Lower leg skin (tissue), 4 donors: Measurements from ENCODE around the gene CSH2. TPM values are rescaled to one million over a fixed set of nuclear protein-coding genes. Genes with fewer than 3 reads are reported as not detected.
"Not testable (repeated sequence)": the region's sequence is repeated elsewhere in the genome, so short reads cannot be mapped to it uniquely, and the experiment has no call there.

Experiments used
- DNase-seq, 2 donors: peaks; one replicate each; pipeline ENCODE4 v3.0.0-alpha.2; 2019; ENCODE audit warnings: low spot score in 2 of 2
- H3K4me3 ChIP-seq: fragments of 200-600 bp; sonication (generic); 2 replicates; pipeline ENCODE4 v1.5.1; 2017; ENCODE audit warnings: mild to moderate bottlenecking, low read depth; ENCODE audit not compliant: poor library complexity, severe bottlenecking
- CTCF ChIP-seq, 3 donors: fragments of 450-650 bp; IDR thresholded peaks; one replicate each; pipeline ENCODE4 v1.5.1; 2016; ENCODE audit warnings: antibody characterized with exemption in 3 of 3, mild to moderate bottlenecking in 3 of 3, moderate library complexity in 2 of 3
- POLR2A ChIP-seq, 2 donors: fragments of 450-650 bp; IDR thresholded peaks; one replicate each; pipeline ENCODE4 v1.6.1; 2016 to 2017; ENCODE audit warnings: antibody characterized with exemption in 2 of 2, mild to moderate bottlenecking in 1 of 2, moderate library complexity in 1 of 2
- WGBS, 2 donors: methylation state at CpG; one replicate each; pipeline ENCODE4 v1.1.5; 2018; 5-methylcytosine and 5-hydroxymethylcytosine counted together
- intact Hi-C: fragments of 100-400 bp; cut with DNase I; formaldehyde crosslinking; loops from one replicate; pipeline ENCODE4 v1.15.0; 2023; ENCODE audit warnings: low total_unique reads
- total RNA-seq, 4 donors: library from RNA; depleted of rRNA; stranded (reverse); fragments of >200 nt; gene quantifications; one replicate each; pipeline ENCODE4 v1.1.0, GENCODE V29; 2016

Gene CSH2
- total RNA-seq, 4 donors from 2014 or later = not detected

DNA sequence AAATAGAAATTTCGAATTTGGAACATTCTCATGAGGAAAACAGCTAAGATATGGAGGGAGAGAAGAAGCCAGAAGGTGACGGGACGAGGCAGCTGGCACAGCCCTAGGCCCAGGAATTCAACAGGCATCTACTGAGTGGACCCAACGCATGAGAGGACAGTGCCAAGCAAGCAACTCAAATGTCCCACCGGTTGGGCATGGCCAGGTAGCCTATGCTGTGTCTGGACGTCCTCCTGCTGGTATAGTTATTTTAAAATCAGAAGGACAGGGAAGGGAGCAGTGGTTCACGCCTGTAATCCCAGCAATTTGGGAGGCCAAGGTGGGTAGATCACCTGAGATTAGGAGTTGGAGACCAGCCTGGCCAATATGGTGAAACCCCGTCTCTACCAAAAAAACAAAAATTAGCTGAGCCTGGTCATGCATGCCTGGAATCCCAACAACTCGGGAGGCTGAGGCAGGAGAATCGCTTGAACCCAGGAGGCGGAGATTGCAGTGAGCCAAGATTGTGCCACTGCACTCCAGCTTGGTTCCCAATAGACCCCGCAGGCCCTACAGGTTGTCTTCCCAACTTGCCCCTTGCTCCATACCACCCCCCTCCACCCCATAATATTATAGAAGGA, 43.2 kb upstream of the CSH2 start:
- no peak overlapping the region for H3K4me3 ChIP-seq
- TF ChIP-seq POLR2A (IDR thresholded peaks at IDR 0.05) (no peak), CTCF (IDR thresholded peaks at IDR 0.05) (no peak)
- intact Hi-C loops = loop anchor here (10.0 kb wide), 3 partner anchors 108 to 368 kb away; partner anchors contain the start of genes ERN1 and ICAM2
- WGBS, 2 donors = 78 to 86% methylated on average over 11 to 12 of the region's 12 CpGs
- no peak for DNase-seq

- 75 to 83% methylated on average over 10 of the region's 10 CpGs for WGBS, 2 donors
These were observed 42.3 kb upstream of the CSH2 start for GRCh38 chr17:63915753-63916152.

GRCh38 chr17:63914471-63914870, 41.0 kb upstream of the CSH2 start:
- intact Hi-C loops = loop anchor here (10.0 kb wide), 3 partner anchors 110 to 370 kb away; partner anchors contain the start of genes ERN1 and ICAM2
- 93% methylated on average over 7 of the region's 7 CpGs for WGBS, 2 donors
- TF ChIP-seq CTCF (IDR thresholded peaks at IDR 0.05) (no peak), POLR2A (IDR thresholded peaks at IDR 0.05) (no peak)
- DNase-seq = no peak
- no peak overlapping the region for H3K4me3 ChIP-seq

More at GRCh38 chr17:63915753-63916152, 42.3 kb upstream of the CSH2 start:
- H3K4me3 ChIP-seq, DNase-seq: not testable (repeated sequence)
- intact Hi-C loops = loop anchor here (10.0 kb wide), 3 partner anchors 109 to 369 kb away; partner anchors contain the start of genes ERN1 and ICAM2

DNA sequence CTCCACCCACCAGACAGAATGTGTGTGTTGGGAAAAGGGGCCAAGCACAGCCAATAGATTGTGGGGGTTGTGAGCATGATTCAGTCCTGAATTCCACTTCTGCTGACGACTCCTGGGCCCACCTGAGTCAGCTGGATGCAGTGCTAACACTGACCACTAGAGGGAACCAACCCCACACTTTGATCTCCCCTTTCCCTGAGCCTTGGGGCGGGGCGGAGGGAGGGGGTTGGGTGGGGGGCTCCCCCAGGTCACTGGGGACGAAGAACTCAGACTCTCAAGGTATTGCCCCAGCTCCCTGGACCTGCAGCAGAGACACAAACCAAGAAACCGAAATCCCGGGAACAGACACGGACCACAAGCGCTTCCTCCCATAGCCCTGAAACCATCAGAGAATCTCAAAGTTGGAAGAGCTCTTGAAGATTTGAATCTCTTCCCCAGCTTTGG, 38.2 kb upstream of the CSH2 start:
- WGBS, 2 donors = 38 to 43% methylated on average over 8 of the region's 8 CpGs
- intact Hi-C loops = loop anchor here (10.0 kb wide), 3 partner anchors 113 to 373 kb away; partner anchors contain the start of genes ERN1 and ICAM2
- no peak for TF ChIP-seq POLR2A (IDR thresholded peaks at IDR 0.05)
- no peak for TF ChIP-seq CTCF (IDR thresholded peaks at IDR 0.05)
- DNase-seq = no peak
- no peak overlapping the region for H3K4me3 ChIP-seq

- DNase-seq = no peak
- H3K4me3 ChIP-seq = no peak within 1 kb of the TSS
- intact Hi-C loops = loop anchor here (10.0 kb wide), 3 partner anchors 114 to 374 kb away; partner anchors contain the start of genes ERN1 and ICAM2
- TF ChIP-seq POLR2A (IDR thresholded peaks at IDR 0.05) = no peak
- no peak for TF ChIP-seq CTCF (IDR thresholded peaks at IDR 0.05)
- WGBS, 2 donors = 69 to 73% methylated on average over 15 of the region's 15 CpGs
These were observed 37.7 kb upstream of the CSH2 start, which contains the start of gene CSHL1 for GRCh38 chr17:63911041-63911635. Gene CSHL1 (minus strand): TSS chr17:63911258. CDS start chr17:63911196, 62 bp downstream.

GRCh38 chr17:63910096-63910495, 36.6 kb upstream of the CSH2 start:
- intact Hi-C loops = loop anchor here (10.0 kb wide), 3 partner anchors 115 to 375 kb away; partner anchors contain the start of genes ERN1 and ICAM2
- H3K4me3 ChIP-seq = no peak overlapping the region
- no peak for DNase-seq
- TF ChIP-seq CTCF (IDR thresholded peaks at IDR 0.05) (no peak), POLR2A (IDR thresholded peaks at IDR 0.05) (no peak)
- 80 to 88% methylated on average over 14 of the region's 14 CpGs for WGBS, 2 donors

- H3K4me3 ChIP-seq, intact Hi-C loops, DNase-seq: not testable (repeated sequence)
- WGBS, 2 donors = 93 to 94% methylated on average over 10 of the region's 10 CpGs
These were observed 36.1 kb upstream of the CSH2 start for GRCh38 chr17:63909586-63909985.

DNA sequence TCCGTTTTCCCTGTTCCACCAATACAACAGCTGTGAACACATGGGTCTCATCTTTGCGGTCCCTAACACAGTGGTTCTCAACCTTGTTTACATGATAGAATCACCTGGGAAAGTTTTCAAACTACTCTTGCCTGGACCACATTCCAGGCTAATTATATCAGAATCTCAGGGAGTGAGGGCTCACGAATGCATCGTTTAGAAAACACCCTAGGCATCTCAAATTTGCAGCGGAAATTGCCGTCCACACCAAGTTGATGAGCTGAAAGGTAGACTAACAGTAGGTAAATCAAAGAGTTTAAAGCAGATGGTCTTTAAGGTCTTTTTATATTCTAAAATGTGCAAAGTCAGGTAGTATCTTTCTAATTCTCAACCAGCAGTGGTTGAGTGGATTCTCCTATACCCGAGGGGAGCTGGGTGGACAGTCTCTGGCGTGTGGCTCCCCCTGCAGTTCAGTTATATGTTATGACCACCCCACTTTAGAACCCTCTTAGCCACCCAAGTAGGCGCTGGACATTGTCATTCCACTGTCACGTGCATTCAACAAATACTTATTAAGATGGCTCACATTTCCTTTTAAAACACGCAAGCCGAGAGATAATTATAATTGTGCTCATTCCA, 33.8 kb upstream of the CSH2 start:
- 48 to 53% methylated on average over 12 of the region's 12 CpGs for WGBS, 2 donors
- intact Hi-C loops, H3K4me3 ChIP-seq, DNase-seq: not testable (repeated sequence)

GRCh38 chr17:63904796-63905195, 31.3 kb upstream of the CSH2 start:
- intact Hi-C loops, DNase-seq: not testable (repeated sequence)

More at GRCh38 chr17:63904796-63905195, 31.3 kb upstream of the CSH2 start:
- H3K4me3 ChIP-seq = not testable (repeated sequence)
- WGBS, 2 donors = 96 to 98% methylated on average over 8 of the region's 8 CpGs
